ENCODE results near the gene HINT1.
A peak's percentile ranks its signal among the peaks of the same experiment; 100 is the strongest.

The HINT1 gene

GRCh38 chr5:131112424-131112823, 52.6 kb downstream of the HINT1 start:
- no peak for TF ChIP-seq CTCF (IDR thresholded peaks at IDR 0.05; ENCODE audit: control insufficient read depth, extremely low read depth, insufficient read depth)
- DNase-seq (ENCODE audit: low read depth), result no peak
- H3K4me3 ChIP-seq (ENCODE audit: low read depth, low read length), result no peak overlapping the region

- no peak for TF ChIP-seq CTCF (IDR thresholded peaks at IDR 0.05; ENCODE audit: control insufficient read depth, extremely low read depth, insufficient read depth)
- DNase-seq (ENCODE audit: low read depth), result no peak
- H3K4me3 ChIP-seq (ENCODE audit: low read depth, low read length), result no peak overlapping the region
These were observed 54.8 kb downstream of the HINT1 start for GRCh38 chr5:131110256-131110594.

- no peak overlapping the region for H3K4me3 ChIP-seq (ENCODE audit: low read depth, low read length)
- DNase-seq (ENCODE audit: low read depth), result peak; percentile 82
- peak; percentile 76 for TF ChIP-seq CTCF (IDR thresholded peaks at IDR 0.05; ENCODE audit: control insufficient read depth, extremely low read depth, insufficient read depth)
These were observed 55.4 kb downstream of the HINT1 start for GRCh38 chr5:131109540-131110255.
